A673 (cell line): ENCODE measurements around the gene ZNF579. TPM values are rescaled to one million over a fixed set of nuclear protein-coding genes. Genes with fewer than 3 reads are reported as not detected.

Experiments used
- BruUV-seq: library from RNA; stranded (reverse); fragments of 400-500 nt; replicated peaks from 2 replicates; lab custom pipeline; 2021; lab: Mats Ljungman, UMichigan
- CTCF ChIA-PET: fragments of 300-600 bp; sonication (Branson Sonifier 250); formaldehyde crosslinking; loops from one replicate; lab custom pipeline; 2022; ENCODE audit warnings: antibody characterized with exemption; lab: Charles Lee
- POLR2A ChIA-PET: fragments of 300-600 bp; sonication (Branson Sonifier 250); formaldehyde crosslinking; loops from one replicate; lab custom pipeline; 2022; ENCODE audit warnings: antibody characterized with exemption; ENCODE audit not compliant: low non-redundant PET; lab: Charles Lee
- DNase-seq: peaks from one replicate; pipeline ENCODE4 v3.0.0-alpha.2; 2015; ENCODE audit warnings: low spot score
- H3K27ac ChIP-seq: fragments of 200-600 bp; sonication (generic); 2 replicates; pipeline ENCODE4 v1.5.1; 2016; ENCODE audit warnings: mixed run types, low read depth, mild to moderate bottlenecking, mixed read lengths, antibody characterized with exemption, low read length; ENCODE audit not compliant: poor library complexity, severe bottlenecking
- H3K27me3 ChIP-seq: fragments of 200-600 bp; sonication (generic); replicated peaks from 2 replicates; pipeline ENCODE4 v1.6.1; 2017; ENCODE audit warnings: mixed run types, low read depth, mild to moderate bottlenecking, mixed read lengths, antibody characterized with exemption, low read length; ENCODE audit not compliant: insufficient read depth, poor library complexity
- H3K36me3 ChIP-seq: fragments of 200-600 bp; sonication (generic); 2 replicates; pipeline ENCODE4 v1.6.1; 2016; ENCODE audit warnings: mixed run types, mild to moderate bottlenecking, mixed read lengths, antibody characterized with exemption, low read length; ENCODE audit not compliant: insufficient read depth, poor library complexity, severe bottlenecking
- H3K4me1 ChIP-seq: fragments of 200-600 bp; sonication (generic); 2 replicates; pipeline ENCODE4 v1.6.1; 2017; ENCODE audit warnings: mixed run types, mild to moderate bottlenecking, mixed read lengths, antibody characterized with exemption, low read length; ENCODE audit not compliant: insufficient read depth, poor library complexity, severe bottlenecking
- H3K4me3 ChIP-seq: fragments of 200-600 bp; sonication (generic); 2 replicates; pipeline ENCODE4 v1.5.1; 2016; ENCODE audit warnings: low read depth, mixed run types, mild to moderate bottlenecking, mixed read lengths, low read length; ENCODE audit not compliant: poor library complexity, severe bottlenecking
- H3K9me3 ChIP-seq: fragments of 200-600 bp; sonication (generic); 2 replicates; pipeline ENCODE4 v1.6.1; 2016; ENCODE audit warnings: mixed run types, low read depth, mild to moderate bottlenecking, mixed read lengths, antibody characterized with exemption, low read length; ENCODE audit not compliant: poor library complexity, severe bottlenecking
- CTCF ChIP-seq: fragments of 300-800, 200-600 bp; sonication (generic); conservative IDR thresholded peaks from 2 replicates; pipeline ENCODE4 v1.5.1; 2017; ENCODE audit warnings: low read depth, mild to moderate bottlenecking, antibody characterized with exemption, low read length, moderate library complexity, mixed read lengths
- EZH2 ChIP-seq: fragments of 200-600 bp; sonication (generic); IDR thresholded peaks from 2 replicates; pipeline ENCODE4 v1.6.1; 2017; ENCODE audit warnings: borderline replicate concordance, low read depth, mild to moderate bottlenecking, mixed read lengths, antibody characterized with exemption, low read length; ENCODE audit not compliant: poor library complexity, severe bottlenecking
- intact Hi-C: fragments of 100-400 bp; cut with micrococcal nuclease; formaldehyde crosslinking; loops from one replicate; pipeline ENCODE4 v1.10.0; 2022; ENCODE audit not compliant: unreplicated experiment
- total RNA-seq: library from RNA; stranded (reverse); gene quantifications from 2 replicates; pipeline ENCODE4 v1.2.3, GENCODE V29; 2021

The ZNF579 gene
- total RNA-seq, 1 experiment from 2014 or later, result 27.5 TPM

GRCh38 chr19:55622242-55622969, 41.8 kb upstream of the ZNF579 start:
- no peak for DNase-seq
- Histone ChIP-seq H3K9me3 (no peaks in the 10 kb centered on the region), H3K27me3 (no peaks in the 10 kb centered on the region), H3K36me3 (peaks cover 8% of the 10 kb centered on the region), H3K4me3 (no peak overlapping the region), H3K4me1 (peaks cover 5% of the 10 kb centered on the region), H3K27ac (no peak overlapping the region)
- BruUV-seq, result no TSS peak
- TF ChIP-seq CTCF, result no peak
- no peak for TF ChIP-seq EZH2
- POLR2A ChIA-PET, result no interaction called here
- CTCF ChIA-PET, result no interaction called here
- intact Hi-C loops, result no loop called here

- POLR2A ChIA-PET, result no interaction called here
- DNase-seq, result no peak
- no peaks in the 10 kb centered on the region for H3K27me3 ChIP-seq
- H3K27ac ChIP-seq, result no peak overlapping the region
- H3K4me1 ChIP-seq, result peaks cover 5% of the 10 kb centered on the region
- CTCF ChIA-PET, result no interaction called here
- H3K9me3 ChIP-seq, result no peaks in the 10 kb centered on the region
- TF ChIP-seq CTCF (no peak), EZH2 (no peak)
- BruUV-seq, result no TSS peak
- peaks cover 12% of the 10 kb centered on the region for H3K36me3 ChIP-seq
- H3K4me3 ChIP-seq, result no peak overlapping the region
- intact Hi-C loops, result no loop called here
Measured at GRCh38 chr19:55621673-55622231, 41.1 kb upstream of the ZNF579 start.

- intact Hi-C loops, result no loop called here
- H3K36me3 ChIP-seq, result peaks cover 18% of the 10 kb centered on the region
- TF ChIP-seq EZH2, result no peak
- no peak for TF ChIP-seq CTCF
- H3K27me3 ChIP-seq, result no peaks in the 10 kb centered on the region
- BruUV-seq, result no TSS peak
- CTCF ChIA-PET, result no interaction called here
- H3K9me3 ChIP-seq, result no peaks in the 10 kb centered on the region
- no peak for DNase-seq
- H3K27ac ChIP-seq, result no peak overlapping the region
- no peak overlapping the region for H3K4me3 ChIP-seq
- POLR2A ChIA-PET, result interaction anchor here (0.6 kb wide), 1 partner anchor 16 kb away, joined by 3 read pairs; no protein-coding TSS in a partner anchor
- H3K4me1 ChIP-seq, result peaks cover 5% of the 10 kb centered on the region
Measured at GRCh38 chr19:55621205-55621672, 40.6 kb upstream of the ZNF579 start.
